ENCODE data around the gene RNASE4. TPM values are rescaled to one million over a fixed set of nuclear protein-coding genes. Genes with fewer than 3 reads are reported as not detected.

Gene RNASE4
- total RNA-seq, 1 experiment from 2014 or later: 3.9 TPM

DNA sequence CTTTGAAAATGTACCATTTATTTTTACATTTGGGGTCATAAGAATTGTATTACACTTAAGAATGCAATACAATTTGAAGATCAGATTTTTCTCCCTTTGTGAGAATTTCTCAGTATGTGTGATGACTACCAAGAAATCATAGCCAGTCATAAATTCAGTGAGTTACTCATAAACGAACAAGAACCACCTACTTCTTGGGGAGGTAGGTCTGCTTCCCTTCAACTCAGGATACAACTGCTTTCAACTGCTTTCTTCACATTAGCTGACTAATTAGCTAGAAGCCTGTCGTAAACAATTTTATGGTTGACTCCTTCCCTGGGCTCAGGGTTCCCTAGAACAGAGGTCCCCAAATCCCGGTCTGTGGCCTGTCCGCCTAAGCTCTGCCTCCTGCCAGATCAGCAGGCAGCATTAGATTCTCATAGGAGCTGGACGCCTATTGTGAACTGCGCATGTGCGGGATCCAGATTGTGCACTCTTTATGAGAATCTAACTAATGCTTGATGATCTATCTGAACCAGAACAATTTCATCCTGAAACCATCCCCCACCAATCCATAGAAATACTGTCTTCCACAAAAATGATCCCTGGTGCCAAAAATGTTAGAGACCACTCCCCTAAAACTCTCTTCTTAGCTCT is 7.9 kb downstream of the RNASE4 start:
- no TSS peak for BruUV-seq (replicated peaks)
- H2AFZ ChIP-seq (ENCODE audit: low read depth, low read length, poor library complexity, severe bottlenecking): no peak overlapping the region
- CTCF ChIA-PET: interaction anchor here (0.6 to 3.1 kb wide), 5 partner anchors 11 to 245 kb away, joined by 3 to 32 read pairs (median 18); no protein-coding TSS in a partner anchor
- DNase-seq (ENCODE audit: low read depth, low spot score) (no peak), ATAC-seq (no peak)
- no peaks in the 10 kb centered on the region for H3K9me3 ChIP-seq (ENCODE audit: control insufficient read depth in 1 of 2, insufficient read depth in 1 of 2, low read depth in 1 of 2, low read length in 2 of 2)
- RAD21 ChIA-PET (ENCODE audit: low non-redundant PET in 1 of 2, low total read pairs in 2 of 2, uncharacterized antibody in 2 of 2, unreplicated experiment in 2 of 2): no interaction called here
- H3K9me2 ChIP-seq (ENCODE audit: insufficient read depth): no peaks in the 10 kb centered on the region
- no peaks in the 10 kb centered on the region for H4K20me1 ChIP-seq (ENCODE audit: insufficient read depth)
- TF ChIP-seq SP1 (IDR thresholded peaks at IDR 0.05; ENCODE audit: low read depth): no peak
- peaks cover 0 to 6% of the 10 kb centered on the region in 2 experiments; a peak in 2 of 4 replicates for H3K4me1 ChIP-seq (ENCODE audit: control insufficient read depth in 1 of 2, insufficient read depth in 2 of 2, low read length in 2 of 2)
- no peaks in the 10 kb centered on the region for H3K79me2 ChIP-seq (ENCODE audit: insufficient read depth, low read length)
- H3K36me3 ChIP-seq (ENCODE audit: control insufficient read depth in 1 of 2, insufficient read depth in 2 of 2, low read length in 2 of 2): no peaks in the 10 kb centered on the region
- H3K27me3 ChIP-seq (ENCODE audit: insufficient read depth, low read length): no peaks in the 10 kb centered on the region
- intact Hi-C loops (cut with micrococcal nuclease): no loop called here
- POLR2A ChIA-PET: interaction anchor here (1.2 kb wide), 1 partner anchor 10 kb away, joined by 4 read pairs; no protein-coding TSS in a partner anchor
- H3K27ac ChIP-seq (ENCODE audit: low read depth, low read length): no peak overlapping the region
- H3K9ac ChIP-seq (ENCODE audit: low read length): no peak overlapping the region
- H3K4me3 ChIP-seq (replicated peaks in 1 of 2; ENCODE audit: low read depth in 1 of 2, low read length in 2 of 2): no peak overlapping the region
- no peak overlapping the region for H3K4me2 ChIP-seq (ENCODE audit: low read length)

DNA sequence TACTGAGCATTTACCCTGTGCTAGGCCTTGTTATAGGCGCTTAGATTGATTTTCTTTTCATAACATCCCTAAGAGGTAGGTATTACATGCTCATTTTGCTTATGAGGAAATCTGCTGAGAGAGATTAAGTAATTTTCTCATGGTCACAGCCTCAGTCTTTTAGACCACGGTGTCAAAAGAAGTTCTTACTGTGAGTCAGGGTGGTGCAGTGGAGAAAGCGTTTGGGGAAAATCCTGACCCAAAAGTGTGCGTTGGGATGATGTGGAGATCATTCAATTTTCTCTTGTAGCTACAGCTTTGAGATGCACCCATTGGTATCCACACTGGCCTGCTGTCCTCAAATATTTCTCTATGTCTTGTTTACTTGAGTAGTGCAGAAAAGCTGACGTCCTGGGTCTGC is 12.4 kb downstream of the RNASE4 start:
- no peak for ATAC-seq
- Histone ChIP-seq H3K36me3 (ENCODE audit: control insufficient read depth in 1 of 2, insufficient read depth in 2 of 2, low read length in 2 of 2) (no peaks in the 10 kb centered on the region), H3K9ac (ENCODE audit: low read length) (no peak overlapping the region), H4K20me1 (ENCODE audit: insufficient read depth) (no peaks in the 10 kb centered on the region), H3K9me3 (ENCODE audit: control insufficient read depth in 1 of 2, insufficient read depth in 1 of 2, low read depth in 1 of 2, low read length in 2 of 2) (no peaks in the 10 kb centered on the region), H3K27me3 (ENCODE audit: insufficient read depth, low read length) (no peaks in the 10 kb centered on the region), H2AFZ (ENCODE audit: low read depth, low read length, poor library complexity, severe bottlenecking) (no peak overlapping the region), H3K79me2 (ENCODE audit: insufficient read depth, low read length) (no peaks in the 10 kb centered on the region), H3K4me1 (ENCODE audit: control insufficient read depth in 1 of 2, insufficient read depth in 2 of 2, low read length in 2 of 2) (peaks cover 0 to 3% of the 10 kb centered on the region in 2 experiments; a peak in 1 of 4 replicates), H3K9me2 (ENCODE audit: insufficient read depth) (no peaks in the 10 kb centered on the region), H3K4me2 (ENCODE audit: low read length) (no peak overlapping the region), H3K27ac (ENCODE audit: low read depth, low read length) (no peak overlapping the region), H3K4me3 (replicated peaks in 1 of 2; ENCODE audit: low read depth in 1 of 2, low read length in 2 of 2) (no peak overlapping the region)
- BruUV-seq (replicated peaks): no TSS peak
- ChIA-PET POLR2A (interaction anchor here (0.6 kb wide), 1 partner anchor 11 kb away, joined by 3 read pairs; no protein-coding TSS in a partner anchor), RAD21 (ENCODE audit: low non-redundant PET in 1 of 2, low total read pairs in 2 of 2, uncharacterized antibody in 2 of 2, unreplicated experiment in 2 of 2) (interaction anchor here in 1 of 2 experiments (1.5 kb wide), 1 partner anchor 159 kb away, joined by 6 read pairs; no protein-coding TSS in a partner anchor), CTCF (interaction anchor here (0.9 to 3.3 kb wide), 11 partner anchors 39 to 408 kb away, joined by 4 to 13 read pairs (median 7); no protein-coding TSS in a partner anchor)
- intact Hi-C loops (cut with micrococcal nuclease): loop anchor here (1.0 to 2.0 kb wide), 4 partner anchors 159 to 344 kb away; no protein-coding TSS in a partner anchor
- no peak for DNase-seq (ENCODE audit: low read depth, low spot score)
- TF ChIP-seq EGR1 (IDR thresholded peaks at IDR 0.05; ENCODE audit: low read depth) (no peak), SRF (IDR thresholded peaks at IDR 0.05; ENCODE audit: low read depth) (no peak), JUND (IDR thresholded peaks at IDR 0.05) (no peak), CBX3 (IDR thresholded peaks at IDR 0.05; ENCODE audit: low read depth) (no peak), POLR2A (IDR thresholded peaks at IDR 0.05; ENCODE audit: borderline replicate concordance, extremely low read depth, insufficient read depth, insufficient read length) (no peak), SIN3A (IDR thresholded peaks at IDR 0.05; ENCODE audit: low read depth) (no peak), FOSL1 (IDR thresholded peaks at IDR 0.05; ENCODE audit: low read depth) (no peak), RAD21 (IDR thresholded peaks at IDR 0.05; ENCODE audit: low read depth) (no peak), ZFX (IDR thresholded peaks at IDR 0.05) (no peak), TCF7L2 (IDR thresholded peaks at IDR 0.05; ENCODE audit: borderline replicate concordance, extremely low read depth, insufficient read depth, insufficient read length) (no peak), EZH2phosphoT487 (IDR thresholded peaks at IDR 0.05; ENCODE audit: borderline replicate concordance) (no peak)
- TF ChIP-seq, protein P1, sequence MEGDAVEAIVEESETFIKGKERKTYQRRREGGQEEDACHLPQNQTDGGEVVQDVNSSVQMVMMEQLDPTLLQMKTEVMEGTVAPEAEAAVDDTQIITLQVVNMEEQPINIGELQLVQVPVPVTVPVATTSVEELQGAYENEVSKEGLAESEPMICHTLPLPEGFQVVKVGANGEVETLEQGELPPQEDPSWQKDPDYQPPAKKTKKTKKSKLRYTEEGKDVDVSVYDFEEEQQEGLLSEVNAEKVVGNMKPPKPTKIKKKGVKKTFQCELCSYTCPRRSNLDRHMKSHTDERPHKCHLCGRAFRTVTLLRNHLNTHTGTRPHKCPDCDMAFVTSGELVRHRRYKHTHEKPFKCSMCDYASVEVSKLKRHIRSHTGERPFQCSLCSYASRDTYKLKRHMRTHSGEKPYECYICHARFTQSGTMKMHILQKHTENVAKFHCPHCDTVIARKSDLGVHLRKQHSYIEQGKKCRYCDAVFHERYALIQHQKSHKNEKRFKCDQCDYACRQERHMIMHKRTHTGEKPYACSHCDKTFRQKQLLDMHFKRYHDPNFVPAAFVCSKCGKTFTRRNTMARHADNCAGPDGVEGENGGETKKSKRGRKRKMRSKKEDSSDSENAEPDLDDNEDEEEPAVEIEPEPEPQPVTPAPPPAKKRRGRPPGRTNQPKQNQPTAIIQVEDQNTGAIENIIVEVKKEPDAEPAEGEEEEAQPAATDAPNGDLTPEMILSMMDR (IDR thresholded peaks at IDR 0.05 in 2 of 3, conservative IDR thresholded peaks at IDR 0.05 in 1 of 3; ENCODE audit: borderline replicate concordance in 1 of 3, insufficient read depth in 1 of 3, low read depth in 2 of 3, low read length in 2 of 3): no peak
- TF ChIP-seq, protein P2, sequence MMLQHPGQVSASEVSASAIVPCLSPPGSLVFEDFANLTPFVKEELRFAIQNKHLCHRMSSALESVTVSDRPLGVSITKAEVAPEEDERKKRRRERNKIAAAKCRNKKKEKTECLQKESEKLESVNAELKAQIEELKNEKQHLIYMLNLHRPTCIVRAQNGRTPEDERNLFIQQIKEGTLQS (IDR thresholded peaks at IDR 0.05): no peak
- TF ChIP-seq, protein P3, sequence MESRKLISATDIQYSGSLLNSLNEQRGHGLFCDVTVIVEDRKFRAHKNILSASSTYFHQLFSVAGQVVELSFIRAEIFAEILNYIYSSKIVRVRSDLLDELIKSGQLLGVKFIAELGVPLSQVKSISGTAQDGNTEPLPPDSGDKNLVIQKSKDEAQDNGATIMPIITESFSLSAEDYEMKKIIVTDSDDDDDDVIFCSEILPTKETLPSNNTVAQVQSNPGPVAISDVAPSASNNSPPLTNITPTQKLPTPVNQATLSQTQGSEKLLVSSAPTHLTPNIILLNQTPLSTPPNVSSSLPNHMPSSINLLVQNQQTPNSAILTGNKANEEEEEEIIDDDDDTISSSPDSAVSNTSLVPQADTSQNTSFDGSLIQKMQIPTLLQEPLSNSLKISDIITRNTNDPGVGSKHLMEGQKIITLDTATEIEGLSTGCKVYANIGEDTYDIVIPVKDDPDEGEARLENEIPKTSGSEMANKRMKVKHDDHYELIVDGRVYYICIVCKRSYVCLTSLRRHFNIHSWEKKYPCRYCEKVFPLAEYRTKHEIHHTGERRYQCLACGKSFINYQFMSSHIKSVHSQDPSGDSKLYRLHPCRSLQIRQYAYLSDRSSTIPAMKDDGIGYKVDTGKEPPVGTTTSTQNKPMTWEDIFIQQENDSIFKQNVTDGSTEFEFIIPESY (IDR thresholded peaks at IDR 0.05; ENCODE audit: extremely low read depth, insufficient replicate concordance, low read length): no peak
